GM18526 (cell line): ENCODE measurements around the gene UGT1A10.

ENCODE experiments used
- POLR2A ChIP-seq: IDR thresholded peaks from 3 replicates; pipeline ENCODE4 v1.6.1; 2011; ENCODE audit not compliant: insufficient read length; ENCODE audit errors: extremely low read depth

Gene UGT1A10

DNA sequence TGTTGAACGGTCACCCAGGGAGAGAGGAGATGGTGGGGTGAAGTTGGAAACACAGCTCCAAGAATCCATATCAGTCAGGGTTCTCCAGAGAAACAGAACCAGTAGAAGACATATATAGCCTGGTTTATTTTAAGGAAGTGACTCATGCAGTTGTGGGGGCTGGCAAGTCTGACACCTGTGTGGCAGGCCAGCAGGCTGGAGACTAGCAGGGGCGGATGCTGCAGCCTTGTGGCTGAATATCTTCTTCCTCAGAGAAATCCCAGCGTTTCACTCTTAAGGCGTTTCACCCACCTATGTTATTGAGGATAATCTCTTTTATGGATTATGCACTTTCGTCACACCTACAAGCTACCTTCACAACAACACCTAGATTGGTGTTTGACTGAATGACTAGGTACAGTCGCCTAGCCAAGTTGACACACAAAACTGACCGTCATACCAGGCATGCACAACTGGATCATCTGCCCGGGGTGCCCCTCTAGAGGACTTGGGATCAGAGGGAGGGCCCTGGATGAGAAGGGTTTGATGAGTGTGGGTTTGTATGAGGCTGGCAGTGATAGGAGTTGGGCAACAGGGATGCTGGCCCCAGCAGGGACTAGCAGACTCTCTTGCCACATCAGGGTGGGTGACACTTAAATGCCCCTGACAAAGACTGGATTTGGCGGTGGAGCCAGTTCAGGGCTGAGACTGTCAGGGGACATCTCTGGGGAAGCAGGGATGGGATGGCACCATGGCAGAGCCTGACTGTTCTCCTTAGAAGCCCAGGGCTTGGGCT is 165.3 kb downstream of the UGT1A10 start:
- TF ChIP-seq POLR2A: no peak

DNA sequence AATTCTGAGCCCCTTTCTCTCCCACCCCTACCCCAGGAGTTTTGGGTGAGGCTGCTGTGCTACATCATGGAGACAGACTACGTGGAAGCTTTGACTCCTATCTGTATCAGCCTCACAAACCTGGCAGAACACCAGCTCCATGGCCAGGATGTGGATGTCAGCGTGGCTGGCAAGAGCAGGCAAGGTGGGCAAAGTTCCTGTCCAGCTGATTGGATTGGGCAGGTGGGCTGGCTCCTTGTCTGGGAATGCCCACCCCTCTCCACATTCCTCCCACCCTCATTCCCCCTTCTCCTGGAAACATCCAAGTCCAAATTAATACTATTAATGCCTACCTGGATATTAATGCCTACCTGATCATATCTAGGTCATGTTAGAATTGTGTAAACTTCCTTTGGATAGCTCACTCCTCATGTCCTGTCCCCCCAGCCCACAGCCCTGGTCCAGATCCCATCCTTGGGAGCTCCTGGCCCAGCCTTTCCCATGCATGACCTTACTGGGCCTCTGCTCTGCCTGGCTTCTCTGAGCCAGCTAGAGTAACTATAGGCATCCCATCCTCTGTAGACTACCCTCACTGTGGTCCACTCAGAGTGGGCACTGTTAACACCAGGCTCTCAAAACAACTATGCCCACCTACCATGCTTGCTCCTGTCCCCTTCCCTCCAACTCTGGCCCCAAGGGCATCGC is 166.0 kb downstream of the UGT1A10 start:
- no peak for TF ChIP-seq POLR2A

DNA sequence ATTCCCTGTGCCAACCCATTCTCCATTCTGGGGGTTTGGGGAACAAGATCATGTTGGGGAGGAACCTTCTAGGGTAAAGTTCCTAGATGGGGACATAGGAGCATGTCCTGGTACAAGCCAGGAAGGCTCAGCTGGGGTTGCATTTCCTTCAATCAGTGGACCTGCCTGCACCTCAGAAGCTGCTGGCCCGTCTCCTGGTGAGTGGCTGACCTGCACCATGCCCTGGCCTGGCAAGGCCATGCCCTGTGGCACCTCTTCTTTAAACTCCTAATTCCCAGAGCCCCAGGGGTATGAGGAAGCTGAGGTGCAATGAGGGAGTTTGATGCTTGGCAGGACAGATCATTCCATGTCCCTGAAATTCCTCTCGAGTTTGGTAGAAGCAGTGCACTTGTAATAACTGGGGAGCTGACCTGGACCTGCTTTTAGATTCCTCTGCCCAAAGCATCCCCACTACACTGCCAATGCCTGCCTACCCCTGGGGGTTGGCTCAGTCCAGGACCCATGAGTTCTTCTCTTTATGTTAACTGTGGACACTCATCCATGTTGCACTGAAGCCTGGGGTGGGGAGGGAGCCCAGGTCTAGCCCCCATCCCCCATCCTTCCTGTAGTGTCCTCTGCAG is 167.2 kb downstream of the UGT1A10 start:
- TF ChIP-seq POLR2A: no peak

DNA sequence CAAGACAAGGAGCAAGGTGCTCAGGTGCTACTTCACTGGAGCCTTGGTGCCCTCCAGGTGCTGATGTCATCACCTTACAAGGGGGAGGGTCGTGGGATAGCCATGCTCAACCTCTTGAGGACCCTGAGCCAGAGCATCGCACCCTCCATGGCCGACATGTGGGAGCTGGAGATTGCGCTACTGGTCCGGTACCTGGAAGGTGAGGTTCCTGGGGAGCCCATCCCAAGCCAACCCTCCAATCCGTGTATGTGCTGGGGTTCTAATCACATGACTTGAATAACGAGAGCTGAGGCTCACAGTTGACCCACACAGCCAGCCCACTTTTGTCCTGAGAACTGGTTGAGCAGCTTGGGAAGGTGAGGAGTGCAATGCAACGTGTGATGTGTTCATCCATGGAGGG is 167.7 kb downstream of the UGT1A10 start:
- no peak for TF ChIP-seq POLR2A

DNA sequence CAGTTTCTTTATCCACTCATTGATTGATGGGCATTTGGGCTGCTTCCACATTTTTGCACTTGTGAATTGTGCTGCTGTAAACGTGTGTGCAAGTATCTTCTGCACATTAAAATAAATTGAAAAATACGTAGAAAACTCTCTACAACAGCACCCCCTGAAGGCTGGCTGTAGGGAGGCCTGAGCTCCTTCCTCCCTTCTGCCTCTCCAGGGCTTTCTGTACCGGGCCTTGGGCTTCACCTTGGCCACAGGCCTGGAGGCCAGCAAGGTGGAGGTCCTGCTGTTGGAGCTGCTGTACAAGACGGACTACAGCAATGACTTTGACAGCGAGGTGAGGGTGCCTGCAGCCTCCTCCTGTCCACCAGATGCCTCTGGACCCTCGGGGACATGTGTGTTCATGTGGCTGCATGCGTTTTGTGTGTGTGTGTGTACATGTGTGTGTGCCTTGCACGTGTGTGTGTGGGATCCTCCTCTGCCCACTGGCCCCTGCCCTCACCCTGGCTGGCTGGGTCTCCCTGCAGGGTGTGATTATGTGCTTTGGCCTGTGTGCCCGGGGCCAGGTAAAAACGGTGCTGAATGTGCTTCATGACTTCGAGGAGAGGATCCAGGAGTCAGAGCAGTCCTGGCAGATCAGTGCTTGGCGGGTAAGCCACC is 171.1 kb downstream of the UGT1A10 start:
- no peak for TF ChIP-seq POLR2A

DNA sequence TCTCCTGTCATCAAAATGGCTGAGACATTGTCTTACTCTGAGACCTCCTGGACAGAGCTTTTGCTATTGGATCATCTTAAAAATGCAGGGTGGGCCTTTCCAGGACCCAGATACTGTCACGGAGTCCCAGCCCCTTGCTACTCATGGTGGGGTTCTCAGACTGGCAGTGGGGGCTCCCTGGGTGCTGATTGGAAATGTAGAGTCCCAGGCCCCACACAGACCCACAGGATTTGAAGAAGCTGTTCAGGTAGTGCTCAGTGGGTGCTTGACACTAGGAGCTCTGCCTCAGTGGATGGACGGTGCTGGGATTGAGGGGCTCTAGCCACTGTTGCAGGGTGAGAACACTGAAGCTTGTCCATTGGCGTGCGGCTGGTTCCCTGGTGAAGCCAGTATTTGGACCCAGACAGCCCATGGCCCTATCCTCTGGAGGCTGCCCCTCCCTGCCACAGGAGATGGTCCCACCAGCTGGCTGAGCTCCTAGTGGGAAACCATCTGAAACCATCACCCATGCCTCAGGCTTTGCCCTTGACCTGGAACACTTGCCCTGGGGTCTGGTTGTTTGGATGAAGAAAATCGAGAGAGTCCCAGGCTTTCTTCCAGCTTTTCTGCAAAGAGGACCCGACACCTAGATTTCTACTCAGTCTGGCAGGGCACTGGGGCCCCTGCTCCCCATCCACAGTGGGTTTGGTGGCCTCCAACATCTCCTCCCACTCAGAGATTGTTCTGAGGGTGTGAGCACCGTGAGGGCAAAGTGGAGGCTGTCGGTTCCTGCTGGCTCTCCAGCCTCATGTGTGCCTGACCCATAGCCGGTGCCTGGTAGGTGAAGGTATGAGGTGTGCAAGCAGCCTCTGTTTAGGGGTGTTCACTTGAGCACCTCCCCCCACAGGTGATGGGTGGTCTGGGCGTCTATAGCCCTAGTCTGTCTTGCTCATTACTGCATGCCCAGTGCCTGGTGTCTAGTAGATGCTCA is 172.0 kb downstream of the UGT1A10 start:
- TF ChIP-seq POLR2A: no peak

DNA sequence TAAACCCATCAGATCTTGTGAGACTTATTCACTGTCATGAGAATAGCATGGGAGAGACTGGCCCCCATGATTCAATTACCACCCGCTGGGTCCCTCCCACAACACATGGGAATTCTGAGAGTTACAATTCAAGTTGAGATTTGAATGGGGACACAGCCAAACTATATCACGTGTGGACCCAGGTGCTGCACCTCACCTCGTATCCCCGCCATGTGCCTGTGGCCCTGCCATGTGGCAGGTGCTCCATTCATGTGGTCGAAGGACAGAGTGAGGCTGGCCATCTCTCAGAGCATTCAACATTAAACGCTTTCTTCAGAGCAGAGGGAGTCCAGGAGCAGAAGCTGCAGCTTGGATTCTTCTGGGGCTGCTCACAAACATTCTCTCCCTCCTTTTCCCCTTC is 174.1 kb downstream of the UGT1A10 start:
- no peak for TF ChIP-seq POLR2A

DNA sequence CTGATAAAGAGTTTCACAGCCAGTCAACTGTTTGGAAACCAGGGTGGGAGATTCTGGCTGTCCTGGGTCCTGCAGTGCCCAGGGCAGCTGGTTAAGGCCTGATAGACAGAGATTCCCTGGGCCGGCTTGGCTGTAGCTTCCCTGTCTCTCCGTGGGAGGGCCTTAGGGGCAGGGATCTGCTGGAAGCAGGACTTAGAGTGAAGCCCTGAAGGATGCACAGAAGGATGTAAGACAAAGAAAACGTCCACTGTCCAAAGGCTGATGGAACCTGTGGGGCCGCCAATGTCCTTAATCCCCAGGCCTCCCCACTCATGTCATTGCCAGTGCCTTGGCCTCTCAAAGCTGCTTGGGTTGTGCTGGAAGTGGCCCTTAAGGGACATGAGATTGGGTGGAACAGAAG is 174.8 kb downstream of the UGT1A10 start:
- no peak for TF ChIP-seq POLR2A

DNA sequence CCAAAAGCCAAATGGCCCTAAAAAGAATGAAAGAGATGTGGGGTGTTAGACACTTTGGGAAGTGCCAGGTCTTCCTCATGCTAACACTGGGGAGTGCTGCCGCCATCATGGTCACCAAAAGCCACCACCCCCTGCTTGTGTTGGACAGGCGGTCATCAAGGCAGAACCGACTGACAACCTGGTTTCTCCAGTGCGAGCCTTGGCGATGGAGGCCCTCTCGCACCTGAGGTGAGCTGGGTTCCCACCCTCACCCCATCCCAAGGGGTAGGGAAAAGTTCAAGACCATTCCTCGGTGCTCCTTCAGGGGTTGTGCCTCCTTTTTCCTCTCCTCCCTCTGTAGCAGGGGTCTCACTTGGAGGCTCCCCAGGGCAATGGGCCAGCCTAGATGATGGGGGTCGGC is 175.5 kb downstream of the UGT1A10 start:
- no peak for TF ChIP-seq POLR2A

DNA sequence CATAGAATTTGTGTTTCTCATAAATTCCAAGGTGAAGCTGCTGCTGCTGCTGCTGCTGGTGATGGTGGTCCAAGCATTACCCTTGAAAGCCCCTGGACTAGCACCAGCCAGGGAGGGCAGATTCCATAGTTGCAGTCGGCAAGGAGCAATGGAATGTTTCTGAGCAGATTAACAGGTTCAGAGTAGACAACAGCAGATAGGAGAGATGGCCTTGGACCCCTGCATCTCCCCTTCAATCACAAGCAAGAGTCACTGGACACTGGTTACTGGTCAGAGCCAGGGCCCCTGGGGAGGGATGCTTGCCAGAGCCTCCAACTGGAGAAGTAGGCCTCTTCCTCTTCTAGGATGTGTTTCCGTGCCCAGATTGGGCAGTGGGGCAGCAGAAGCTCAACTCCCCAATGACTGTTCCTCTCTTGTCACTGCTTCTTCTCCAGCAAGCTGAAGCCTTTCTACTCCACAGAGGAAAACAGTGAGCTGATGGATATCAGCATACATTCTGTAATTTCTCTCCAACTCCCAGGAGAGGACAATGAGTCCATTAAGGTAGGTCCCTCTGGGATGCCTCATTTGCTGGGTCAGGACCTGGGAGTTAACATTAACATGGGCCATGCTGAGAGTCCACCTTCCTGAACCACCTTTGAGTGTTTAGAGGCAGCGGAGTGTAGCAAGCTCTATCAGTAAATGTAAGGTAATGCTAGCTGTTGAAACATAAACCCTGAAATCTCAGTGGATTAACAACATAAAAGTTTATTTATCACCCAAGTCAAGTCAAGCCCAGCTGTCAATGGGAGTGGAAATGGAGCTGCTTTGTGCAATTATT is 177.2 kb downstream of the UGT1A10 start:
- no peak for TF ChIP-seq POLR2A

DNA sequence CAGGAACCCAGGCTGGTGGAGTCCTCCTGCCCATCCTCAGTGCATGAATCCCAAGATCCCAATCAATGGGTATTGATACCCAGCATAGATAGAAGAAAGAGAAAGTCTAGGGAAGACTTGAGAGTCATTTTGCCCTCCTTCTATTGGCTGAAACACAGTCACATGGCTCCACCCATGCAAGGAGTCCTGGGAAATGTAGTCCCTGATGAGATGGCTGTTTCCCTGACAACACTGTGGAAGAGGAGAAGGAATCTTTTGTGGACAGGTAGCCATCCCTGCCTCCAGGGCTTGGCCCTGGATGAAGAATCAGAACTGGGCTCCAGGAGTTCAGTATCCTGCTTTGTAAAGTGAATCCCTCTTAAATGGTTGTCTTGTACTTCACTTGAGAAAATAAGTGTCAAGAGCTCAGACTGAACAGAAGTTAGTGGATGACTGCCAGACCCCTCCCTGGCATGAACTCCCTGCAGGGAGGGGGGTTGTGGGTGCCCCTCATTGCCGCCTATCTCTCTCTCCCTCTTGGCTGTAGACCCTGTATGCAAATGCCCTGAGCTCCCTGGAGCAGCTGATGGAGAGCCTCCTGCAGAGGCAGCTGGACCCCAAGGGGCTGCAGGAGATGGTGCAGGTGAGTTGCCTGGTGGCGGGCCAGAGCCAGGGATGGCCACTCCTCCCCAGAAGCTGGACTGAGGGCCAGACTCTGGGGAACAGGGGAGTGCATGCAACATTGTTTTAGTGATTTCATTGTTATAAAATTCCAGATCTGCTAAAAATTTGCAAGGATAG is 178.0 kb downstream of the UGT1A10 start:
- no peak for TF ChIP-seq POLR2A

DNA sequence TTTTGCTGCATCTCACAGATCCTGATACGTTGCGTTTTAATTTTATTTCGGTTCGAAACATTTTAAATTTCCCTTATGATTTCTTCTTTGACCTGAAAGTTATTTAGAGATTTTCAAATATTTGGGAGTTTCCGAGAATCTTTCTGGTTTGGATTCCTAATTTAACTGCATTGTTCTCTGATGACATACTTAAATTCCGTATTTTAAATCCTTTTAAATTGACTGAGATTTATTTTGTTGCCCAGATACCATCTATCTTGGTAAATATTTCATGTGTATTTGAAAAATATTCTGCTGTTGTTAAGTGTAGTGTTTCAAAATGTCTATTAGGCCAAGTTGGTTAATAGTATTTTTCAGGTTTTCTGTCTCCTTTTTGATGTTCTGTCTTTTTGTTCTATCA is 179.6 kb downstream of the UGT1A10 start:
- TF ChIP-seq POLR2A: no peak

DNA sequence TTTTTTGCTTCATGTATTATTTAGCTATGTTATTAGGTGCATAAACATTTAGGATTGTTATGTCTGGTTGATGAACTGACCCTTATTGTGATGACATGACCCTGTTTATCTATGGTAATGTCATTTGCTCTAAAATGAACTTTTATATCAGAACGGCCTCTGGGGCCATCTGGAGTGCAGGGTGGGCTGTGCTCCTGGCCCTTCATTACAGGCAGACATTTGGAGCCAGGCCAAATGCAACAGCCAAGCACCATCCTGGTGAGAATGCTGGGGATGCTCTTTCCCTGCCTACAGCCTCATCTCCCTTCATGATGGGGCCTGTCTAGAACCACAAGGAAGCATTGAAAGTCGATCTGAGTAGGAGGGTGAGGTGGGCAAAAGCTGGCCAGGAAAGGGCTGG is 180.1 kb downstream of the UGT1A10 start:
- no peak for TF ChIP-seq POLR2A

DNA sequence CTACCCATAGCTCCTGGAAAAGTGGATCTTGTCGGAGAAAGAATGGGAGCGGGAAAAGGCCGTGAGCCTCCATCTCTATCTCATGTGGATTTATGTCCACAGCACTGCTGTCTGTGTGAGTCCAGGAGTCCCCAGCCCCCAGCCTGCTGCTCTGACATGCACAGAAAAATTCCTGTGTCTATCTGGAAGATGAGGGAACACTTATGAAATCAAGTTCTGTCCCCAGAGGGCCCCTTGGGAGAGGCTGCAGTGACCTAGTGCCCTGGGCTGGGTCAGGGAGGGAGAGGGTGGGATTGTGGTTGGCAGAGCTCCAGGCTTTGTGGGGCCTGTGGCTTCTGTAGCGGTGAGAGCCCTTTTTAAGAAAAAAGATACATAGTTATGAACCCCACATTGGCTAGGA is 180.5 kb downstream of the UGT1A10 start:
- TF ChIP-seq POLR2A: no peak
